Common myeloid progenitor, CD34-positive (primary cell): ENCODE measurements around the gene SMURF1.
"Not testable (repeated sequence)": the region's sequence is repeated elsewhere in the genome, so short reads cannot be mapped to it uniquely, and the experiment has no call there.

ENCODE experiments used
- CTCF ChIA-PET: fragments of 350-600 bp; sonication (Branson Sonifier 250); formaldehyde crosslinking; loops from one replicate; lab custom pipeline; 2021; ENCODE audit warnings: antibody characterized with exemption; lab: Charles Lee
- POLR2A ChIA-PET: fragments of 350-600 bp; sonication (Branson Sonifier 250); formaldehyde crosslinking; loops from one replicate; lab custom pipeline; 2021; ENCODE audit warnings: antibody characterized with exemption; lab: Charles Lee
- DNase-seq, 3 donors: peaks; one replicate each; pipeline versions ENCODE4 v3.0.0 to v3.0.0-alpha.2; 2013
- H3K27ac ChIP-seq, 2 experiments: 1 replicate in 1 of 2; 2 replicates in 1 of 2; pipeline ENCODE4 v1.7.0; 2013; ENCODE audit warnings: inconsistent platforms in 2 of 2, low read length in 2 of 2, mild to moderate bottlenecking in 2 of 2, low read depth in 1 of 2, moderate library complexity in 1 of 2; ENCODE audit not compliant: severe bottlenecking in 2 of 2, insufficient read depth in 1 of 2, poor library complexity in 1 of 2
- H3K27me3 ChIP-seq, 5 experiments: replicated peaks in 2 of 5; 1 replicate in 3 of 5; 2 replicates in 2 of 5; pipeline versions ENCODE4 v1.6.1 to v1.7.0; 2013; ENCODE audit warnings: low read length in 4 of 5, mild to moderate bottlenecking in 2 of 5, moderate library complexity in 2 of 5, inconsistent platforms in 1 of 5; ENCODE audit not compliant: insufficient read depth in 5 of 5, control insufficient read depth in 4 of 5
- H3K36me3 ChIP-seq, 4 experiments: 1 replicate in 2 of 4; 2 replicates in 2 of 4; pipeline versions ENCODE4 v1.6.1 to v1.7.0; 2013; ENCODE audit warnings: low read length in 3 of 4, control low read depth in 1 of 4, mild to moderate bottlenecking in 1 of 4; ENCODE audit not compliant: control insufficient read depth in 4 of 4, insufficient read depth in 4 of 4
- H3K4me1 ChIP-seq, 4 experiments: 1 replicate in 3 of 4; 2 replicates in 1 of 4; pipeline versions ENCODE4 v1.6.1 to v1.7.1; 2013; ENCODE audit warnings: low read length in 3 of 4, mild to moderate bottlenecking in 3 of 4, control low read depth in 1 of 4, inconsistent platforms in 1 of 4, moderate library complexity in 1 of 4; ENCODE audit not compliant: control insufficient read depth in 4 of 4, insufficient read depth in 4 of 4; ENCODE audit errors: control extremely low read depth in 1 of 4
- H3K4me3 ChIP-seq, 7 experiments: 1 replicate in 4 of 7; 2 replicates in 3 of 7; pipeline versions ENCODE4 v1.5.1 to v1.7.0; 2013; ENCODE audit warnings: mild to moderate bottlenecking in 7 of 7, low read length in 6 of 7, moderate library complexity in 6 of 7, inconsistent platforms in 2 of 7, low read depth in 2 of 7, control low read depth in 1 of 7; ENCODE audit not compliant: insufficient read depth in 4 of 7, control insufficient read depth in 1 of 7; ENCODE audit errors: extremely low read depth in 1 of 7
- H3K9me3 ChIP-seq, 5 experiments: 1 replicate in 4 of 5; 2 replicates in 1 of 5; pipeline versions ENCODE4 v1.6.1 to v1.7.1; 2013; ENCODE audit warnings: low read length in 4 of 5, mild to moderate bottlenecking in 2 of 5, inconsistent platforms in 1 of 5, low read depth in 1 of 5, moderate library complexity in 1 of 5; ENCODE audit not compliant: control insufficient read depth in 4 of 5, insufficient read depth in 2 of 5; ENCODE audit errors: control extremely low read depth in 1 of 5
- WGBS: methylation state at CpG from one replicate; pipeline ENCODE4 v1.1.5; 2013; ENCODE audit not compliant: insufficient coverage; 5-methylcytosine and 5-hydroxymethylcytosine counted together

SMURF1 gene

GRCh38 chr7:99105756-99106155 lies 38.2 kb downstream of the SMURF1 start:
- ChIA-PET CTCF (no interaction called here), POLR2A (no interaction called here)
- Histone ChIP-seq H3K36me3 (peaks cover 0 to 4% (median 0%) of the 10 kb centered on the region in 4 experiments), H3K27ac (no peak overlapping the region), H3K4me1 (peaks cover 2 to 19% (median 11%) of the 10 kb centered on the region in 4 experiments), H3K9me3 (no peaks in the 10 kb centered on the region), H3K4me3 (no peak overlapping the region), H3K27me3 (no peaks in the 10 kb centered on the region)
- DNase-seq, result no peak
- 95% methylated on average over 3 of the region's 3 CpGs for WGBS

GRCh38 chr7:99104631-99105030 lies 39.3 kb downstream of the SMURF1 start:
- Histone ChIP-seq H3K4me3 (no peak overlapping the region), H3K27me3 (no peaks in the 10 kb centered on the region), H3K36me3 (peaks cover 0 to 6% (median 2%) of the 10 kb centered on the region in 4 experiments), H3K27ac (no peak overlapping the region), H3K9me3 (peaks cover 0 to 5% (median 2%) of the 10 kb centered on the region in 5 experiments), H3K4me1 (peaks cover 2 to 16% (median 10%) of the 10 kb centered on the region in 4 experiments)
- WGBS, result 100% methylated on average over 2 of the region's 3 CpGs
- no peak for DNase-seq
- ChIA-PET POLR2A (no interaction called here), CTCF (no interaction called here)

DNA sequence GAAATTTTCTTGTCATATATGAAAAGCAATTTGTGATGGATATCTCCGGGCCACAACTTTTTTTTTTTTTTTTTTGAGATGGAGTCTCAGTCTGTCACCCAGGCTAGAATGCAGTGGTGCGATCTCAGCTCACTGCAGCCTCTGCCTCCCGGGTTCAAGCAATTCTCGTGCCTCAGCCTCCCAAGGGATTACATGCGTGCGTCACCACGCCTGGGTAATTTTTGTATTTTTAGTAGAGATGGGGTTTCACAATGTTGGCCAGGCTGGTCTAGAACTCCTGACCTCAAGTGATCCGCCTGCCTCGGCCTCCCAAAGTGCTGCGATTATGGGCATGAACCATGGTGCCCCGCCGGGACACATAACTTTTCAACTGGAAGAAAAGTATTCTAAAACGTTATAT lies 40.1 kb downstream of the SMURF1 start:
- DNase-seq, H3K27ac ChIP-seq, POLR2A ChIA-PET, H3K27me3 ChIP-seq, H3K4me3 ChIP-seq, H3K4me1 ChIP-seq: not testable (repeated sequence)
- H3K9me3 ChIP-seq, result peaks cover under 1 to 13% (median 4%) of the 10 kb centered on the region in 5 experiments
- peaks cover 0 to 13% (median 3%) of the 10 kb centered on the region in 4 experiments for H3K36me3 ChIP-seq
- WGBS, result 100% methylated on average over 3 of the region's 13 CpGs
- CTCF ChIA-PET, result interaction anchor here (1.6 kb wide), 1 partner anchor 10 kb away, joined by 4 read pairs; no protein-coding TSS in a partner anchor

- Histone ChIP-seq H3K27ac (no peak overlapping the region), H3K4me3 (no peak overlapping the region), H3K4me1 (peaks cover 0 to 4% (median 0%) of the 10 kb centered on the region in 4 experiments), H3K9me3 (peaks cover 2 to 21% (median 6%) of the 10 kb centered on the region in 5 experiments), H3K36me3 (peaks cover 0 to 18% (median 3%) of the 10 kb centered on the region in 4 experiments), H3K27me3 (no peaks in the 10 kb centered on the region)
- ChIA-PET POLR2A (no interaction called here), CTCF (interaction anchor here (1.6 kb wide), 1 partner anchor 9 kb away, joined by 4 read pairs; no protein-coding TSS in a partner anchor)
- 94% methylated on average over 6 of the region's 11 CpGs for WGBS
- no peak for DNase-seq
Observed at GRCh38 chr7:99102809-99103690, 40.9 kb downstream of the SMURF1 start.

GRCh38 chr7:99102361-99102760 lies 41.5 kb downstream of the SMURF1 start:
- ChIA-PET CTCF (interaction anchor here (1.6 kb wide), 1 partner anchor 9 kb away, joined by 4 read pairs; no protein-coding TSS in a partner anchor), POLR2A (no interaction called here)
- Histone ChIP-seq H3K36me3 (peaks cover 0 to 19% (median 3%) of the 10 kb centered on the region in 4 experiments), H3K4me3 (no peak overlapping the region), H3K4me1 (peaks cover 0 to under 1% (median 0%) of the 10 kb centered on the region in 4 experiments), H3K9me3 (peaks cover 4 to 26% (median 7%) of the 10 kb centered on the region in 5 experiments), H3K27me3 (no peaks in the 10 kb centered on the region), H3K27ac (no peak overlapping the region)
- no peak for DNase-seq
- no CpG with 5 or more reads among the region's 1 CpG for WGBS

DNA sequence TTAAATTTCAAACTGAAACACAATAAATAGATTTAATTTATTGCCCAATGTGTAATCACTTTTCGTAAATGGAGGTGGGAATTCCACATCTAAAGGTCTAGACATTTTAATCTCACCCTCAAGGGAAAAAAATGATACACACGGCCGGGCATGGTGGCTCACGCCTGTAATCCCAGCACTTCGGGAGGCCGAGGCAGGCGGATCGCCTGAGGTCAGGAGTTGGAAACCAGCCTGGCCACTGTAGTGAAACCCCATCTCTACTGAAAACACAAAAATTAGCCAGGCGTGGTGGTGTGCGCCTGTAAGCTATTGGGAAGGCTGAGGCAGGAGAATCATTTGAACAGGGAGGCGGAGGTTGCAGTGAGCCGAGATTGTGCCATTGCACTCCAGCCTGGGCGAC lies 42.4 kb downstream of the SMURF1 start:
- POLR2A ChIA-PET, H3K27ac ChIP-seq, H3K4me3 ChIP-seq, H3K4me1 ChIP-seq, H3K27me3 ChIP-seq, CTCF ChIA-PET, DNase-seq: not testable (repeated sequence)
- WGBS, result 99% methylated on average over 8 of the region's 13 CpGs
- H3K36me3 ChIP-seq, result peaks cover 0 to 22% (median 3%) of the 10 kb centered on the region in 4 experiments
- H3K9me3 ChIP-seq, result peaks cover 6 to 30% (median 10%) of the 10 kb centered on the region in 5 experiments
